GM10266 (cell line): ENCODE results near the gene PTGS1.

Experiments
- DNase-seq: peaks from one replicate; pipeline ENCODE4 v3.0.0; 2012; ENCODE audit errors: extremely low spot score
- CTCF ChIP-seq: IDR thresholded peaks from 2 replicates; pipeline ENCODE4 v1.5.1; 2012; ENCODE audit warnings: mild to moderate bottlenecking, low read depth; ENCODE audit not compliant: control insufficient read depth, insufficient read depth; ENCODE audit errors: missing control alignments

Gene PTGS1

GRCh38 chr9:122332083-122332482 lies 38.7 kb upstream of the PTGS1 start:
- no peak for DNase-seq

GRCh38 chr9:122332644-122333043 lies 38.2 kb upstream of the PTGS1 start:
- DNase-seq: no peak
- no peak for TF ChIP-seq CTCF

More at GRCh38 chr9:122332083-122332482, 38.7 kb upstream of the PTGS1 start:
- TF ChIP-seq CTCF: no peak

GRCh38 chr9:122333169-122333808 lies 37.5 kb upstream of the PTGS1 start:
- DNase-seq: no peak
- TF ChIP-seq CTCF: no peak

- TF ChIP-seq CTCF: no peak
- DNase-seq: no peak
Observed at GRCh38 chr9:122334916-122335315, 35.9 kb upstream of the PTGS1 start.

- DNase-seq: no peak
- no peak for TF ChIP-seq CTCF
Observed at GRCh38 chr9:122336189-122336588, 34.6 kb upstream of the PTGS1 start.

GRCh38 chr9:122336866-122337555 lies 33.8 kb upstream of the PTGS1 start:
- TF ChIP-seq CTCF: no peak

GRCh38 chr9:122337556-122337929 lies 33.3 kb upstream of the PTGS1 start:
- no peak for DNase-seq
- no peak for TF ChIP-seq CTCF

More at GRCh38 chr9:122336866-122337555, 33.8 kb upstream of the PTGS1 start:
- no peak for DNase-seq
